ENCODE data around the gene ISCA2.

ISCA2 gene

DNA sequence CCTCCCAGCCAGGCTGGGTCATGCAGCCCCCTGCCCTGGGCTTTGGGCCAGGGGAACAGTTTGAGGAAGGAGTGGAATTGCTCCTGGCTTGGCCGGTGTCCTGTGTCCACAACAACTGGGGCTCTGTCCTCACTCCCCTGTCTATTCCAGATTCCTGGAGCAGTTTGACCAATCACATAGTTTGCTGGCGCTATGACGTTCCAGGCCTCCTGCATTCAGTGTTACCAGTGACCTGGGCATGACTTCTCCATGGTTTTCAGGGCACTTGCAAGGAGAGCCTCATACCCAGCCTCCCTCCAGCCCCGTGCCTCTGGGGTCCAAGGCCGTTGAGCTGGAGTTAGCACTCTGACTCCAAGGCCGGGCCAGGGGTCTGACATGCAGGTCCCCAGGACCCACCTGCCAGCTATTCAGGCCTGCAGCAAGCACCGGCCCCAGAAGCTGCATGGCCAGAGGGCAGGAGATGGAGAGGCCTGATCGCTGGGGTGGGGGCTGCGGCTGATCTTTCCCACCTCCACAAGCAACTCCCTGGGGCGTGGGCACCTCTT, 34.2 kb downstream of the ISCA2 start:
- TF ChIP-seq, protein P1, sequence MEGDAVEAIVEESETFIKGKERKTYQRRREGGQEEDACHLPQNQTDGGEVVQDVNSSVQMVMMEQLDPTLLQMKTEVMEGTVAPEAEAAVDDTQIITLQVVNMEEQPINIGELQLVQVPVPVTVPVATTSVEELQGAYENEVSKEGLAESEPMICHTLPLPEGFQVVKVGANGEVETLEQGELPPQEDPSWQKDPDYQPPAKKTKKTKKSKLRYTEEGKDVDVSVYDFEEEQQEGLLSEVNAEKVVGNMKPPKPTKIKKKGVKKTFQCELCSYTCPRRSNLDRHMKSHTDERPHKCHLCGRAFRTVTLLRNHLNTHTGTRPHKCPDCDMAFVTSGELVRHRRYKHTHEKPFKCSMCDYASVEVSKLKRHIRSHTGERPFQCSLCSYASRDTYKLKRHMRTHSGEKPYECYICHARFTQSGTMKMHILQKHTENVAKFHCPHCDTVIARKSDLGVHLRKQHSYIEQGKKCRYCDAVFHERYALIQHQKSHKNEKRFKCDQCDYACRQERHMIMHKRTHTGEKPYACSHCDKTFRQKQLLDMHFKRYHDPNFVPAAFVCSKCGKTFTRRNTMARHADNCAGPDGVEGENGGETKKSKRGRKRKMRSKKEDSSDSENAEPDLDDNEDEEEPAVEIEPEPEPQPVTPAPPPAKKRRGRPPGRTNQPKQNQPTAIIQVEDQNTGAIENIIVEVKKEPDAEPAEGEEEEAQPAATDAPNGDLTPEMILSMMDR (IDR thresholded peaks at IDR 0.05; ENCODE audit: low read depth, low read length, missing control alignments), result no peak
- no peak overlapping the region for H3K4me3 ChIP-seq (ENCODE audit: low read depth, low read length)
- DNase-seq (ENCODE audit: low read depth), result no peak

DNA sequence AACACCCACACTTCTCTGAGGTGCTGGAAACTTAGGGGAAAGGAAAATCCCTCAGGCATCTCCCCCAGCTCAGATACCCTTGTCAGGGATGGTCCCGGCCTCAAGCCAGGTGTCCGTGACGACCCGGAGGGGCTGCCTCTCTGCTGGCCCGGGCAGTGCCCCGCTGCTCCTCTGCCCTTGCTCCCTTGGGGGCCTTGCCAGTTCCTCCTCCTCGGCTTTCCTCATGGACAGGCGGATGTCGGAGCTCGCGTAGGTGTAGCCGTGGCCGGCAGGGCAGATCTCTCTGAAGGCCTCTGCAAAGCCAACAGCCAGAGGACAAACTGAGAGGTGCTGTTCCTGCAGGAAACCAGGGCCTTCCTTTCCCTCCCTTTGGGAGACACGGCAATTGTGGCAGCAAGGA, 34.8 kb downstream of the ISCA2 start:
- H3K4me3 ChIP-seq (ENCODE audit: low read depth, low read length), result no peak overlapping the region
- TF ChIP-seq, protein P1 (IDR thresholded peaks at IDR 0.05; ENCODE audit: low read depth, low read length, missing control alignments), result no peak
- DNase-seq (ENCODE audit: low read depth), result no peak

DNA sequence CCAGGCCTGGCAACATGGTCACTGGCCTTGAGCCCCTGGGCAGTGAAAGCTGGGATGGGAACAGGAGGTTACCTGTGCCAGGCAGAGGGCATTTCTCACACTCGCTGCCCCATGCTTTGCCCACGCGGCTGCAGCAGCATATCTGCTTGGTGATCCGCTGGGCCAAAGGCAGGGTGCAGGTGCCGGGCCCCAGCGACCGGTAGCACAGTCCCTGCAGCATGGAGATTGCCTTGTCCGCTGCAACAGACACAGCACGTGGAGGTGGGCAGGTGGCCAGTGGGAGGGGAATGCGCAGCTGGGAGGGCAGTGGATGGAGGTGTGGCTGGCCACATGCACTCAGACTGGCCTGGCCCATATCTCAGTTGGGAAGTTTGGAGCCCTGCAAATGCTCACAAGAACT, 35.3 kb downstream of the ISCA2 start:
- no peak overlapping the region for H3K4me3 ChIP-seq (ENCODE audit: low read depth, low read length)
- TF ChIP-seq, protein P1 (IDR thresholded peaks at IDR 0.05; ENCODE audit: low read depth, low read length, missing control alignments), result no peak
- no peak for DNase-seq (ENCODE audit: low read depth)

DNA sequence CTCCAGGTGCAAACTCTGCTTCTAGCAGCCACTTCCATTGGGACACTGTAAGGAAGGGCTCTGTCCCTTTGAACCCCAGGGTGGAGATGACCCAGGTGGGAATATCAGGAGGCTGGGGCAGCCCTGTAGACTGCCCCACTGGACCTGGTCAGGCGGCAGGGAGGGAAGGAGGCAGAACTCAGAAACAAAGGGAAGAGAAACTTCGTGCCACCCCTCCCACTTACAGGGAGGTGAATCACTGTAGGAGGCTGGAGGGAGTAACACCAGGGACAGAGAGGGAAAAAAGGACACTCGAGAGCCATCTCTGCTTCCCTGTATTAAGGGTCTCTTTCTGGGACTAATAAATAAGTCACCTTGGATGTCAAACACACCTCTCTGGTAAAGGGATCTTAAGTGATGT, 37.4 kb downstream of the ISCA2 start:
- TF ChIP-seq, protein P1 (IDR thresholded peaks at IDR 0.05; ENCODE audit: low read depth, low read length, missing control alignments), result no peak
- no peak overlapping the region for H3K4me3 ChIP-seq (ENCODE audit: low read depth, low read length)
- DNase-seq (ENCODE audit: low read depth), result no peak

DNA sequence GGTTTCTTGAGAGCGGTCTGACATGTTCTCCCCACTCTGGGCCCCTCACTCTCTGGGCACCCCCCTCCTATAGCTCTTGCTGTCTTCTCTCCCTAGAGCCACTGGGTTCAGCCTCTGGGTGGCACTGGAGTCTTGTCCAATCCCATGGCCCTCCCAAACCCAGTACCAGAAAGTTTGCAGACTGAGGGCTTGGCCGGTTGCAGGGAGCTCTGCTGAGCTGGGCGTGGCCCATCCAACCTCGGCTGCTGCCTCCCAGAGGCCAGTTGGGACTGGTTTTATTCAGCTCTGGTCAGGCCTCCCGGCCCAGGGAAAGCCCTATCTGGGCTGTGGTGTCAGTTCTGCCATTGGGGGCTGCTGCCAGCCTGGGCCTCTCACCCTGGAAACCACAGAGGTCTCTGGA, 37.9 kb downstream of the ISCA2 start:
- no peak overlapping the region for H3K4me3 ChIP-seq (ENCODE audit: low read depth, low read length)
- TF ChIP-seq, protein P1 (IDR thresholded peaks at IDR 0.05; ENCODE audit: low read depth, low read length, missing control alignments), result no peak
- no peak for DNase-seq (ENCODE audit: low read depth)

DNA sequence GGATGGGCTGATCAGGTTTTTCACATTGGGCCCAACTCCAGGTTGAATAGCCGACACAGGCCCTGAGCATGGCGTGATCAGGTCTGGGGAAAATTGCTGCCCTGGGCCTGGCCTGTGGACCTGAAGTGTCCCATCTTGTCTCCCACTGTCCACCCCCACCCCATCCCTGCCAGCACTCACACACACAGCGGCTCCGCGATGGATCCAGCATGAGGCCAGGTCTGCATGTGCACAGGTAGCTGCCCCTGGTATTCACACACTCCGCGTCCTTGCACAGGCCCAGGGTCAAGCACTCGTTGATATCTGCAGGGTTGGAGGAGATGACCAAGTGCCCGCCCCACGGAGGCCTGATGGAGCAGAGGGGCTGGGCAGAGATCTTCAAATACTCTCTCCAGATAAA, 38.7 kb downstream of the ISCA2 start:
- H3K4me3 ChIP-seq (ENCODE audit: low read depth, low read length), result no peak overlapping the region
- TF ChIP-seq, protein P1 (IDR thresholded peaks at IDR 0.05; ENCODE audit: low read depth, low read length, missing control alignments), result no peak
- DNase-seq (ENCODE audit: low read depth), result no peak

DNA sequence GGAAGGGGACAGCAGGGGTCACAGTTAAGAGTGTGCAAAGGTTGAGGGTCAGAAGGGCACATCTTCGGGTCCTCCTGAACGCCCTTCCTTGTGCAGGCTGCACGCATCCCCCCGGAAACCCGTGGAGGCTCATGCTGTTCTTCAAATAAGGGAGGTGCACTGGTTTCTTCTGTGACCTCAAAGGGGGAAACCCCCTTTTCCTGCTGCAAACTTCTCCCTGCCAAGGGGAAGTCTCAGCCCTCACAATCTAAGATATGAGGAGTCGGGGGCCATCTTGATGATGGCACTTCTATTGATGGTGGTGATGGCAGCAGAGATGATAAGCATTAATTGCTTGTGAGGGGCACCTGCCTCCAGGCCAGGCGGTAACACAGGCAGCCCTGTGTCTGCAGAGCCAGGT, 40.0 kb downstream of the ISCA2 start:
- no peak for DNase-seq (ENCODE audit: low read depth)
- no peak overlapping the region for H3K4me3 ChIP-seq (ENCODE audit: low read depth, low read length)
- TF ChIP-seq, protein P1 (IDR thresholded peaks at IDR 0.05; ENCODE audit: low read depth, low read length, missing control alignments), result no peak
